Activated CD8-positive, alpha-beta memory T cell treated with anti-CD3 and anti-CD28 coated beads for 48 hours (primary cell): ENCODE data around the gene UBE2V1.
"Not testable (repeated sequence)": the region's sequence is repeated elsewhere in the genome, so short reads cannot be mapped to it uniquely, and the experiment has no call there.

Experiments
- DNase-seq, 3 experiments: peaks; one replicate each; pipeline ENCODE4 v3.0.0-alpha.2; 2020; ENCODE audit warnings: low read depth in 2 of 3, low spot score in 2 of 3

Gene UBE2V1

DNA sequence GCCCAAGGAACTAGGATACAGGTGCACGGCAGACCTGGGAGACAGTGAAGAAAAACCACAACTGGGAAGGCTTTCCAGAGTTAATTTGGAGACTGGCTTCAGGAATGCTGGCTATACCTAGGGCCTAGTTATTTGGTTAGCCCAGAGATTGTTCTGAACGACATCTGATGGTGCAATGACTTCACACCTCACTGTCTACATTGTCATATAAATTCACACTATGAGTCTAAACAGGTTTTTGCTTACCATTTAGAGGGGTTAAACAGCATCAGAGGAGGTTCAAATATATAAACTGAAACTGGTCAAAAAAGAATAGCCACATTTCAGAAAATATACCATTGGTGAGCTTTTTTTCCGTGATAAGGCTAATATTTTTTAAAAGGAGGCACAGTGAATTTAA lies 16.7 kb downstream of the UBE2V1 start:
- DNase-seq: no peak

- no peak for DNase-seq
These were observed 17.4 kb downstream of the UBE2V1 start for GRCh38 chr20:50095476-50096078.

- DNase-seq: no peak
These were observed 18.4 kb downstream of the UBE2V1 start for GRCh38 chr20:50094522-50094921.

DNA sequence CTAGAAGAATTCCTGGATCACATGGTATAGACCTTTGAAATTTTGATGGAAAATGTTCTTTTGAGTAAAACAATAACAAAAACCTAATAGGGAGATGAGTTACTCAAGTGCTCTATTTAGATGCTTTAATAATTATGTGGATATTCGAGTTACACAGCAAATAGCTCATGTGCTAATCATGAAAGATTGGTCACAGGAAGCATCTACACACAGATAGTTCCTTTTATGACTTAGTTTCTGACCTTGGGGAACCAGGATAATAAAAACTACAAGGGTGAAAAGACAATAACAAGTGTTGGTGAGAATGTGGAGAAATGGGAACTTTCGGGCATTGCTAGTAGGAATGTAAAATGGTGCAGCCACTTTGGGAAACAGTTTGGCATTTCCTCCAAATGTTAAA lies 19.7 kb downstream of the UBE2V1 start:
- DNase-seq: no peak

GRCh38 chr20:50092436-50092835 lies 20.5 kb downstream of the UBE2V1 start:
- no peak for DNase-seq

DNA sequence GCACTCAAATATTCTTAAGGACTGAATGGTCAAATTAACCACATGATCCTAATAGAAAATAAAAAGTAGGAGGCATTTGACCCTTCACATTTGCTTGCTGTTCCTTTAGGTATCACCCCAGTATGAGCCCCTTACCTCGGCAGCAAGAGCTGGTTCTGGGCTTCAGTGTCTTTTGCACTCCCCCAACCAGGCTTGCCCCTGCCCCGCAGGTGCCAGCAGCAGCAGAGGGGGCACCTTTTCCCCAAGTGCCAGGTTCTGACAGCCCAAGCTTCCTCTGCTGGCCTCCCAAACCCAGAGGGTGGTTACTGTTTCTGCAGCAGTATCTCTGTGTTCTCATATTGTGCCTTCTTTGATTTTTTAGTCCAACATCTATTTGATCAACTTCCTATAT lies 23.2 kb downstream of the UBE2V1 start:
- no peak for DNase-seq

DNA sequence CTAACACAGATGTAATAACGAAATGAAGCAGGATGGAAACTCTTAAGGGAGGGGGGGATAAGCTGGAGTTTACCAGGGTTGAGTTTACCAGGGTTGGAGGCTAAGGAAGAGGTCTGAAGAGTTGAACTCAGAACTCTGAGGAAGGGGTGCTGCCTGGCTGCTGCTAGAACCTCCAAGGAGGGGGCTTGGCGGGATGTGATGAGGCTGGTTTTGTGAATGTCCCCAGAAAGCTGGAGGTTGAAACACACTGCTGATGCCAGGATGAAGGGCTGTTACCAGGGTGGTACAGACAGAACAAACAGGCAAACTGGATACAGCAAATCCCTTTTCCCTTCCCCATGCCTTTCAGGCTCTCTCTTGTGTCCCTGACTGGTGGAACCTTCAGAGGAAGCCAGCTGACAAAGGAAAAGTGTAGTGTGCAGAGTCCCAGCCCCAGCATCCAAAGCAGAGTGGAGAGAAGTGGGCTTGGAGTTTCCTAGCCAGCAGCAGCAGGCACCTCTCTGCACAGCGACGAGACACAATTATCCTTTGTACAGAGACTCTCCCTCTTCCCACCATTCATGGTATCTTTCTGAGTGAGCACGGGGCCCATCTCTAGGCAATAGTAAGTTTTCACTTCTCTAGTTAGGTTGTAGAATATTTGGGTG lies 23.7 kb downstream of the UBE2V1 start:
- no peak for DNase-seq

- DNase-seq: no peak
These were observed 24.9 kb downstream of the UBE2V1 start for GRCh38 chr20:50088022-50088421.

- DNase-seq: no peak
These were observed 27.2 kb downstream of the UBE2V1 start for GRCh38 chr20:50085481-50086365.

- no peak for DNase-seq
These were observed 27.8 kb downstream of the UBE2V1 start for GRCh38 chr20:50085146-50085480.

- no peak for DNase-seq
These were observed 29.9 kb downstream of the UBE2V1 start for GRCh38 chr20:50083034-50083433.

DNA sequence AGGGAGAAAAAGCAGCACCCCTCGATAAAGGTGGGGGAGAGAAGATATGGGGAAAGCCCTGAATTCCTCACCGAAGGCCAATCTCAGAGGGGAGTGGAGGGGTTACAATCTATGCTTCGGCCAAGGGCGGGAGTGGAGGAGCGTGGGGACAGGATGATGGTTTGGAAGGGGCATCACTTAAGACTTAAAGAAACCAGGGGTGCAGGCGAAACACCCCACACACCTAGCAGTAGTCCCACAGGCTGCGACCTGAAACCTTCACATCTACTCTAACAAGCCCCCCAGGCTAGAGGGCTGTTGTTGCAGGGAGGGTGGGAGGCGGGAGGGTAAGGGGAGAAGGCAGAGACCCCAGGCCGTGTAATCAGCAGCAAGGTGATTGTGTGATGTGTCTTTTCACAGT lies 30.9 kb downstream of the UBE2V1 start:
- not testable (repeated sequence) for DNase-seq

- no peak for DNase-seq
These were observed 34.9 kb downstream of the UBE2V1 start for GRCh38 chr20:50077818-50078601.

GRCh38 chr20:50073500-50073899 lies 39.5 kb downstream of the UBE2V1 start:
- DNase-seq: no peak

DNA sequence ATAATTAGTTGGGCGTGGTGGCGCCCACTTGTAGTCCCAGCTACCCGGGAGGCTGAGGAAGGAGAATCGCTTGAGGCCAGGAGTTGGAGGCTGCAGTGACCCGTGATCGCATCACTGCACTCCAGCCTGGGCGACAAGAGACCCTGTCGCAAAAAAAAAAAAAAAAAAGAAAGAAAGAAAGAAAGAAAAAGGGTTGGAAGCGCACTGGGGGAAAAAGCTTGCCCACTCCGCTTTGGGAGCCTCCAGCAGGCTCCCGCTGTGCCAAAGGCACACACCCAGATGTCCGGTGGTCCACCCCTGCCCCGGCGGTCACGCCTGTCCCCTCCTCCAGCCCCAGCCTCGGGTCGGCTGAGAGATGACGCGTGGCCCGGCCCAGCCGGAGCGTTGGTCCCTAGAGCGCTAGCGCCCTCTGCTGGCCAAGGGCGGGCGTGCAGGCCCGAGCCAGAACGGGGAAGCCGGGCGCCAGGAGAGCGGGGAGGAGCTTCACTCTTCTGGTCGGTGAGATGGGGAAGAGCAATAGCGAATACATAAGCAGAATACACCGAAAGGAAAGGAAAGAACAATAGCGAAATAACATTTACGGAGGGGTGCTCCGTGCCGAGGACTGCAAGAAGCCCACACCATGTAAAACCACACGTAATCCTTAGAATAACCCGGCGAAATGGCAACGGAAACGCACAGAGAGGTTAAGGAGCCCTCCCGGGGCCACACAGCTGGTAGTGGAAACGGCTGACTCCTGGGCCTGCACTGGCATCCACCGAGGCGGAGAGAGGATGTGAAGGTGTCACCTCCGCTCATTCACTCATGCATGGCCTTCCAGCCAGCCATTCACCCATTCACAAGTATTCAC lies 41.7 kb downstream of the UBE2V1 start:
- peak; percentile 78 to 99 (median 99) for DNase-seq

- DNase-seq: no peak
These were observed 42.6 kb downstream of the UBE2V1 start for GRCh38 chr20:50070361-50070760.

DNA sequence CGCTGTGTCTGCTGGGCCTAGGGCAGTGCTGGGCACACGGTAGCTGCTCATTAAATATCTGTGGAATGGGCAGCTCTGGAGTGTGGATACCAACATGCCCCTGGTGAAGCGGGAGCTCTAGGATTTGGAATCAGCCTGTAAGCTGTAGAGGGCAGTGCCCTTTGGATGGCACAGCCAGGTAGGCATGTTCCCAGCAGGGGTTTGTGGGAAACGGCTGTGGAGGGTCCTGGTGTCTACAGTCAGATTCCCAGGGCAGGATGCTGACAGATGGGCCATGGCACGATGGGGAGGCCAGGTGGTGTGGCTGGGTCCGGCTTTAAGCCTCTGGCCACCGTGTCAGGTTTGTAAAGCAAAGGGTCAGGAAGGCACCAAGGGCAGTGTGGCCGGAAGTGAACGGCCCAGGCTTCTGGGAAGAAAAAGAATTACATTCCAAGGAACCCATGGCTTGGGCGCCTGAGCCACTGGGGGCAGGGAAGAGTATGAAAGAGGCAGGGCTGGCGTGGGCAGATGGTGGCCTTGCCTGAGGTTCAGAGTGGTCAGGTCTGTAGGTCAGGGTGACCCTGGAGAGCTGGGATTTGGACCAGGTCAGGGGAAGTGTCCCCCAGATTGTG lies 44.8 kb downstream of the UBE2V1 start:
- no peak for DNase-seq

- DNase-seq: no peak
These were observed 45.5 kb downstream of the UBE2V1 start for GRCh38 chr20:50067461-50067860.

DNA sequence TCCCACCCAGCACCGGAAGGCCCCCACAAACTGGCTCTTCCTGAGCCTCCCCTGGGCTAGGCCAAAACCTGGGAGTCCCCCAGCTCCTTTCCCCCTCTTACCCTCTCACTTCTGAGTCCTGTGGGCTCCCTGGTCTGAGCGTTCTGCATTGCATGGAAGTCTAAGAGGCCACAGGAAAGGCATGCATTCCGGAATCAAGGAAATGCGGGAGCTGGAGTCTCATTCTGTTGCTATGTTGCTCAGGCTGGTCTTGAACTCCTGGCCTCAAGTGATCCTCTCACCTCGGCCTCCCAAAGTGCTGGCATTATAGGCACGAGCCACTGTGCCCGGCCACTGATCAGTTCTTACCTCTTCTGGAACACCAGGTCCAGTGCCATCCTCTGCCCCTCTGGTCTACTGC lies 45.9 kb downstream of the UBE2V1 start:
- DNase-seq: no peak

- DNase-seq: no peak
These were observed 46.7 kb downstream of the UBE2V1 start for GRCh38 chr20:50066161-50066834.
